ENCODE measurements around the gene MAML2.

MAML2 gene

GRCh38 chr11:96073536-96073935, 269.5 kb downstream of the MAML2 start:
- no peak for DNase-seq
- Histone ChIP-seq H3K27ac (ENCODE audit: low read length) (no peak overlapping the region), H3K36me3 (replicated peaks; ENCODE audit: insufficient read depth, low read length) (no peaks in the 10 kb centered on the region), H3K4me2 (ENCODE audit: low read depth, low read length) (no peak overlapping the region), H2AFZ (ENCODE audit: low read length) (no peak overlapping the region), H3F3A (ENCODE audit: insufficient read depth, low read length) (no peaks in the 10 kb centered on the region), H3K9me3 (replicated peaks; ENCODE audit: insufficient read depth, low read length) (no peaks in the 10 kb centered on the region), H3K4me3 (ENCODE audit: low read length) (no peak overlapping the region), H4K20me1 (ENCODE audit: insufficient read depth, low read length) (no peaks in the 10 kb centered on the region), H3K9me2 (replicated peaks; ENCODE audit: insufficient read depth, low read length) (no peaks in the 10 kb centered on the region), H3K27me3 (replicated peaks; ENCODE audit: insufficient read depth, low read length) (no peaks in the 10 kb centered on the region), H3K9ac (ENCODE audit: low read length) (no peak overlapping the region), H3K4me1 (ENCODE audit: low read length) (no peaks in the 10 kb centered on the region), H3K79me2 (ENCODE audit: low read length) (peaks cover 4% of the 10 kb centered on the region; the same call in 1 of the 2 replicates)
- no peak for TF ChIP-seq EZH2phosphoT487 (IDR thresholded peaks at IDR 0.05; ENCODE audit: low read length)
- TF ChIP-seq CTCF (IDR thresholded peaks at IDR 0.05; ENCODE audit: low read length) = no peak
- TF ChIP-seq EZH2 (optimal IDR thresholded peaks at IDR 0.05; ENCODE audit: low read depth, low read length) = no peak

GRCh38 chr11:96072592-96072991, 270.4 kb downstream of the MAML2 start:
- Histone ChIP-seq H3K79me2 (ENCODE audit: low read length) (peaks cover 4% of the 10 kb centered on the region; the same call in 1 of the 2 replicates), H4K20me1 (ENCODE audit: insufficient read depth, low read length) (no peaks in the 10 kb centered on the region)
- TF ChIP-seq EZH2phosphoT487 (IDR thresholded peaks at IDR 0.05; ENCODE audit: low read length) (no peak), CTCF (IDR thresholded peaks at IDR 0.05; ENCODE audit: low read length) (no peak), EZH2 (optimal IDR thresholded peaks at IDR 0.05; ENCODE audit: low read depth, low read length) (no peak)

GRCh38 chr11:96070453-96070852, 272.5 kb downstream of the MAML2 start:
- H3K4me2 ChIP-seq (ENCODE audit: low read depth, low read length) = no peak overlapping the region
- no peaks in the 10 kb centered on the region for H4K20me1 ChIP-seq (ENCODE audit: insufficient read depth, low read length)
- no peaks in the 10 kb centered on the region for H3K27me3 ChIP-seq (replicated peaks; ENCODE audit: insufficient read depth, low read length)
- no peaks in the 10 kb centered on the region for H3K9me3 ChIP-seq (replicated peaks; ENCODE audit: insufficient read depth, low read length)
- no peak overlapping the region for H3K27ac ChIP-seq (ENCODE audit: low read length)
- no peaks in the 10 kb centered on the region for H3F3A ChIP-seq (ENCODE audit: insufficient read depth, low read length)
- TF ChIP-seq EZH2 (optimal IDR thresholded peaks at IDR 0.05; ENCODE audit: low read depth, low read length) (no peak), CTCF (IDR thresholded peaks at IDR 0.05; ENCODE audit: low read length) (no peak), EZH2phosphoT487 (IDR thresholded peaks at IDR 0.05; ENCODE audit: low read length) (no peak)
- no peaks in the 10 kb centered on the region for H3K9me2 ChIP-seq (replicated peaks; ENCODE audit: insufficient read depth, low read length)
- peaks cover 4% of the 10 kb centered on the region; the same call in 1 of the 2 replicates for H3K79me2 ChIP-seq (ENCODE audit: low read length)
- no peaks in the 10 kb centered on the region for H3K4me1 ChIP-seq (ENCODE audit: low read length)
- no peaks in the 10 kb centered on the region for H3K36me3 ChIP-seq (replicated peaks; ENCODE audit: insufficient read depth, low read length)
- H3K9ac ChIP-seq (ENCODE audit: low read length) = no peak overlapping the region
- DNase-seq = no peak
- no peak overlapping the region for H3K4me3 ChIP-seq (ENCODE audit: low read length)
- H2AFZ ChIP-seq (ENCODE audit: low read length) = no peak overlapping the region

More at GRCh38 chr11:96072592-96072991, 270.4 kb downstream of the MAML2 start:
- Histone ChIP-seq H3K4me1 (ENCODE audit: low read length) (no peaks in the 10 kb centered on the region), H3K27ac (ENCODE audit: low read length) (no peak overlapping the region), H3K9me3 (replicated peaks; ENCODE audit: insufficient read depth, low read length) (no peaks in the 10 kb centered on the region), H3K36me3 (replicated peaks; ENCODE audit: insufficient read depth, low read length) (no peaks in the 10 kb centered on the region), H3K9me2 (replicated peaks; ENCODE audit: insufficient read depth, low read length) (no peaks in the 10 kb centered on the region), H3K4me2 (ENCODE audit: low read depth, low read length) (no peak overlapping the region), H2AFZ (ENCODE audit: low read length) (no peak overlapping the region), H3K9ac (ENCODE audit: low read length) (no peak overlapping the region), H3K27me3 (replicated peaks; ENCODE audit: insufficient read depth, low read length) (no peaks in the 10 kb centered on the region), H3F3A (ENCODE audit: insufficient read depth, low read length) (no peaks in the 10 kb centered on the region), H3K4me3 (ENCODE audit: low read length) (no peak overlapping the region)
- no peak for DNase-seq

Measured in MM.1S (cell line).